ENCODE results near the gene SVEP1.
"Not testable (repeated sequence)": the region's sequence is repeated elsewhere in the genome, so short reads cannot be mapped to it uniquely, and the experiment has no call there.

Gene SVEP1

DNA sequence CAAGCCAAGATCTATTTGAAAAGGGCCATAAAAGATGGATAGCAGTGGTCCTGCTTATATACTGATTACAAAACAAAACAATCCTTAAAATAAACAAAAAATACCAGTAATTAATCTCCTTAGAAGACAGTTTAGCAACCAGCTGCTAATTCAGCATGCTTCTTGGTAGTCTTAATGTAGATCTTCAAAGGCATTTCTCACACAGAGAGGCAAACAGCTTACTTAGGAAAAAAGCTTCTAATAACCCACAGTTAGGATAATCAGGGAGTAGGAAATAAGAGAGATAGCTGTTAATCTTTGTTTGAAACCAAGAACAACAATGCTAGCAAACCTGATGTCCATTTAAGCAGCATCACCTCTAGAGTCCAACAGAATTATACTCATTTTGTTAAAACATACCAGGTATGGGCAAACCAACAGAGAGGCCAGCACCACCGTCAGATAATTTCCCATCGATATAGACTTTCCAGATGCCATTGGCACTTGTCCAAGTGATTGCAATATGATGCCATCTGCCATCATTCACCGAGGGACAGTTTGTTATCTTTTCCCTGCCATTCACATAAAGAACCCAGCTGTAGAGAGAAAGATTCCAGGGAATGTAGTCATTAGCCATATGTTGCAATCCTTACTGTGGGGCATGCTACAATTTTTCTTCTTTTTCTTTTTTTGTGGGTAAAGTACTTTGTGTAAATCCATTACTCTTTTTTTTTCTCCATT is 136.2 kb downstream of the SVEP1 start:
- peak; percentile 38 to 55 for DNase-seq

- no peak for DNase-seq
These were observed 138.7 kb downstream of the SVEP1 start for GRCh38 chr9:110440796-110441195.

DNA sequence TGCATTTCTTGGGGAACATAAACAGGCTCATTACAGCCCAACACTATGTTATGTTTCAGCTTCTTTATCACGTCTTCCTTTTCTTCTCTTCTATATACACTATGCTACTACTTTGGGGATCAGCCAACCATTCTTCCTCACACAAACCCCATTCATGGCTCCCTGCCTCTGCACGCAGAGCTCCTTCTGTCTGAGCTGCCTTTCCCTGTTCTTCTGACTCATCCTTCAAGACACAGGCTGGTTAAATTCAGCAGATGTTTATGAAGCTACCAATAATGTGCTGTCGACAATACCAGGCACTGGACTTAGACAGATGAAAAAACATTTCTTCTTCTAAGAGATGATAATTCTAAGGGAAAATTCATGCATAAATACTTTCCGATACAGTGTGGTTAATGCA is 139.4 kb downstream of the SVEP1 start:
- DNase-seq: no peak

DNA sequence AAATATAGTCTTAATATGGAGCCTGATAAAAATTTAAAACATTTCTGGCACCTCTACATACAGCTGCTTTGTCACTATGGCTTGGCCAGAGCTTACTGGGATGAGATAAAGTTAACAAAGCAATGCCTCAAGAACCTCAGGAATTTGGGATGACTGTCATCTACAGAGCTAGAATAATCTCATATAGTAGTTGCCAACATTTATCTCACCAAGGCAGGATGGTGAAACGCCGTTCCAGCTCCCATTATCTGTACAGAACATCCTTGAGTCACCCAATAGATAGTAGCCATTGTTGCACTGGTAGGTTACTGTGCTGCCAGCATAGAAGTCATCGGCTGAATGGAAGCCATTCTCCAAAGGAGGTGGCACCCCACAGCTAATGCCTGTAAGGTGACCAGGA is 147.3 kb downstream of the SVEP1 start:
- no peak for DNase-seq

- DNase-seq: no peak
These were observed 150.1 kb downstream of the SVEP1 start for GRCh38 chr9:110429453-110429852.

GRCh38 chr9:110427497-110428104 is 151.9 kb downstream of the SVEP1 start:
- DNase-seq: peak; percentile 18 to 26

DNA sequence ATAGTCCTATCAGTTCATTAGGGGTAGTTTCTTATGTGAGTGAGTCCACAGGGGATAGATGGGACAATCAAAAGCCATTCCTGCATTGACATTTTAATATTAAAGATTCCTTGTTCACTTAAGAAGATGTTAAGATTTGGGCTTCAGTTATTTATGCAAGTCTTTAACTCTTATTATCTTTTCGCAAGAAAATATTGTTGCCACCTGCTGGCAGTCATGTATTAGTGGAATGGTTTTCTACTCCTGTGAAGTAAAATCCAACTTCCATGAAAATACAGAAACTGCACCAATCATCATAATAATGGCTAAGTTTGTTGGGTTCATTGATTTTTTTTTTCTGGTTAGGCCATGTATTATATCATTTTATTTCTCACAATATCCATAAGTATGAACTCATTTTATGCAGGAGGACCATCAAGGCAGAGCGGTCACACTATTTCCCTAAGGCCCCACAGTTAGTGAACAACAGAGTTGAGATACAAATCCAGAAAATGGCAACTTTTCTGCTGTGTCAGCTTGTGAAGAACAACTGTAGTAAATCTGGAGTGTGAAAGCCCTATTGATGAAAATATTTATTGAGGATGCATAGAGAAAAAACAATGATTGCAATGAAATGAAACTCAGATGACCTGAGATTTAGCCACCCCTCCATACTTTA is 153.4 kb downstream of the SVEP1 start:
- no peak for DNase-seq

DNA sequence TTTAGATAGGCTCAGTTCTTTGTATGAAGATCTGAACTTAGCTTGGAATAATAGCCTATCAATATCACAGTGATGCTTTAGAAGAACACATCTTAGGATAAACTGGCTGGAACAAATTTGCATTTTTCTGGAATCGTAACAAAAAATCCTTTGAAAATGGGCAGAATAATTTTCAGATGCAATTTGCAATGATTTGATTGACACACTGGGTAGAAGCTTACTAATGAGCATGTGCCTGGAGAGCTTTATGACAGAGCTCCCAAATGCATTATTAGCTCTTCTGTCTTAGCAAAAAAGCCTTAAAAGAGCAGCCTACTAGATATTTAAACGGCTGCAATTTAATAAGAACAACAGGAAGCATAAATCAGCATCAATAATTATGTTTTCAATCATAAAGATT is 165.1 kb downstream of the SVEP1 start:
- no peak for DNase-seq

DNA sequence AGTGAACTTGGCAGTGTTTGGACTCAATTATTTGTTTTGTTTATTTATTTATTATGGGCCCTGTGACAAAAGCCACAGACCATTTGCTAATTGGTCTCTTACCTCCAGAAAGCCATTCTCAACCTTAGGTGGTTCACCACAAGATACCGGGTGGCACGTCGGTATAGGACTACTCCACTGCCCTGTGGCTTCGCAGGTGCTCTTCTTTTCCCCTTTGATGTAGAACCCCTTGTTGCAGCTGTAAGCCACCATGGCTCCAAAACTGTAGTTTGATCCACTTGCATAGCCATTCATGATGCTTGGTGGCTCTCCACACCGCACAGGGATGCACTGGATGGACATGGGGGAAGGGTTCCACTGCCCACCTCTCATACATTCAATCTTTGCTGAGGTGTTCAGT is 168.6 kb downstream of the SVEP1 start:
- no peak for DNase-seq

GRCh38 chr9:110408598-110408997 is 170.9 kb downstream of the SVEP1 start:
- no peak for DNase-seq

DNA sequence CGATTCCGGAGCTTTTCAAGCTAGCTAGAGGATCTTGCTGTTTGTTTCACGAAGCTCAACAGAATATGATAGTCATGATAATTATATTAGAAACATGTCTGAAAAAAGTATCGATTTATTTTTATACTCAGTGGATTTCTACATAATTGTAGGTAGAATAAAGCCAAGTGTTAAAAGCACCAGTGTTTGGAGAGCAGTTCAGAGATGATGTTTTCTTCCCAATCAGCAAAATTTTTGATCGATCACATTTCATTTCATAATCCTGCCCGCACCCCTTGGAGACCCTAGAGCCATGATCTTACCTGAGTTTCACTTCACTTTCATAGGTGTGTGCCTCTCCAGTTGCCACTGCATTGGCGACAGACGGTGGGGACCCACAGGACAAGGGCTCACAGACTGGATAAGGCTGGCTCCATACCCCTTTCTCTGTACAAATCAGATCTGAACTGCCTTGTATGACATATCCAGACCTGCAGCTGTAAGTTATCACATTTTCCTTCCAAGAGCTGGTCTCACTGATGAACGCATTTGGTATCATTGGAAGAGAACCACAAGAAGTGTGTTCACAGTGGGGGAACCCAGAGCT is 173.6 kb downstream of the SVEP1 start:
- DNase-seq: no peak

- DNase-seq: no peak
These were observed 175.1 kb downstream of the SVEP1 start for GRCh38 chr9:110404473-110404872.

DNA sequence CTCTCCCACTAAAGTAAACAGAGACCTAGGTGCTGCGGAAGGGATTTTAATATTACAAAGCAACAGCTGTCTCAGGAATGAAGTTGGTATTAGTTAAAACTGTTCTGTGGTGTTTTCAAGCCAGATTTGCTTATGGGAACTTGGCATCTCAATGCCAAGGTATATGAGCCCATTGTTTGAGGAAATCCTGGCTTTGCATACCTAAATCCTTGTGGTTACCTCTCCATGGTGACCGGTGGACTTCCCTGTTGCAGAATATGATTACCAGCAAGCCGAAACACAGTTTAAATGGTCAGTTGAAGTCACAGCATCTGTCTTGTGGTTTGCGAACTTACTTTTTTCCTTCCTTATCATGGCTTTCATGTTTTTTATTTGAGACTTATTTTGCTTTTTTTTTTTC is 179.6 kb downstream of the SVEP1 start:
- no peak for DNase-seq

DNA sequence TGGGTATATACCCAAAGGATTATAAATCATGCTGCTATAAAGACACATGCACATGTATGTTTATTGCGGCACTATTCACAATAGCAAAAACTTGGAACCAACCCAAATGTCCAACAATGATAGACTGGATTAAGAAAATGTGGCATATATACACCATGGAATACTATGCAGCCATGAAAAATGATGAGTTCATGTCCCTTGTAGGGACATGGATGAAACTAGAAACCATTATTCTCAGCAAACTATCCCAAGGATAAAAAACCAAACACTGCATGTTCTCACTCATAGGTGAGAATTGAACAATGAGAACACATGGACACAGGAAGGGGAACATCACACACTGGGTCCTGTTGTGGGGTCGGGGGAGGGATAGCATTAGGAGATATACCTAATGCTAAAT is 180.5 kb downstream of the SVEP1 start:
- not testable (repeated sequence) for DNase-seq

GRCh38 chr9:110391826-110392485 is 187.6 kb downstream of the SVEP1 start:
- no peak for DNase-seq

GRCh38 chr9:110389148-110389750 is 190.3 kb downstream of the SVEP1 start:
- no peak for DNase-seq

GRCh38 chr9:110383491-110383890 is 196.1 kb downstream of the SVEP1 start:
- DNase-seq: no peak

GRCh38 chr9:110382731-110383130 is 196.8 kb downstream of the SVEP1 start:
- no peak for DNase-seq

DNA sequence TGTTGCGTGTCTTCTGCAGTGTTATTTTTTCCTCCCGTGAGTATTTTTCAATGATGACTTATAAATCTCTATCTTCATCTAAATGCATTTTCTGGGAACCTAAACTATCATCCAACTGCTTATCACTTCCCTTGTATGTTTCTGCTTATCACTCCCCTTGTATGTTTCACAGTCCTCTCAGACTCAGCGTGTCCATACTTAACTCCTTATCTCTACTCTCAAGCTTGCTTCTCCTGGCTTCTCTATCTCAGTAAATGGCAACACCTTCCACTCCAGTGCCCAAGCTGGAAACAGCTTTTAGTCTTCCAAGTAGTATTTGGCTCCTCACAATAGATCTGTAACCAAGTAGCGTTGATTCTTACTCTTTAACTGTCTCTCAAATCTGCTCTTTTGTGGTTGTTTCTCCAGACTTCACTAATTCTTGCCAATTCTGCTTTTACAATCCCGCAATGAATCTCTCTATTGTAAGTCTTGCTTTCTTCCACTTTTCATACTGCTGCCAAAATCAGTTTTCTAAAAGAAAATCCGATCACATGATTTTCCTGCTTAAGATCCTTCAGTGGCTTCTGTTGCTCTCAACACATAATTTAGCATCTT is 208.0 kb downstream of the SVEP1 start:
- DNase-seq: no peak

DNA sequence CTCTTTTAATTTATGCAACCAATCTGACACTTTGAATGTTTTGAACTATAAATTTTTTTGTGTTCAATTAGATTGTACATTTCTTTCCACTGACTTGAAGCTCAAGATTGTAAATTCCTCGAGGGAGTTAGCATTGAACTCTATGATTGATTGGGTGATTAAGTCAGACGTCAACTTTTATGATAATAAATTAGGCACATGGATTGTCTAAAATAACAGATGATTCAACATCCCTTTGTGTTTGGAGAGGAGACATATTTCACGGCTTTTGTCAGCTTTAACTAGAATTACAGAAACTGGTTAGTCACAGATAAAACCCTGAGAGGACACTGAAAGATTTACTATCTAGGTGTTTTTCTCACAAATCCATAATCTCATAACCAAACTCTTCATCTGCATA is 209.2 kb downstream of the SVEP1 start:
- peak in 1 of 2 experiments; percentile 2 for DNase-seq

DNA sequence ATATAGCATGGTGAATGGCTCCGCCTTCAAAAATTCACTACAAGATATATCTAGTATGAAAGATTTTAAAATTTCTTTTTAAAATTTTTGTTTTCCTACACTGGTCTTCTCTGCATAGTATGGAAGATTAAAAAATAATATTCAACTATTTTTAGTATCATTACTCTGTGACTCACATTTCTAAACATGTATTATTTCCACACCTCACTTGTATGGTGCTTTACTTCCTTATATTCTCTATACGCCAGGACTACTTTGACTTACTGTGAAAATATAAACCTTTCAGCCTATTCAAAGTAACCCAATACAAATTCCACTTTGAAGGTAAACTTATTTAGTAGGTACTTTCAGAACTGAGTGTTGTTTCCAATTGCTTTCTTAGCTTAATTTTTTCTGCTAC is 215.1 kb downstream of the SVEP1 start:
- no peak for DNase-seq

- DNase-seq: not testable (repeated sequence)
These were observed 220.5 kb downstream of the SVEP1 start for GRCh38 chr9:110358992-110359391.

DNA sequence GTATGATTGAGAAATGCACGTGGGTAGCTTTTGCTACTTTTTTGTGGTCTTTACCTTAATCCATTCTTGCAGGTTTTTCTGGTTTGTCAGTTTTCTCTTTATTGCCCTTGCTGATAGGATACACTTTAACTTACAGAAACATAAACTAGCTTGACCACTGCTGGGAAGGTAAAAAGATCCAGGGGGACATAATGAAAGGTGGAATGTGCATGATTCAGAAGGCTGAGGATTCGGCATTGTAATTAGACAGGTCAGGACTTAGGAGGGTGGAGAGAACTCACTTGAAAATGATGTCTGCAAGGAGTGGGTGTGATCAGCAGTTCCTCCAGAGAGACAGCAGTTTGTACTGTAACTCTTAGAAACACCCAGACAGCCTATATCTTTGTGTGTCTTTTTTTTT is 222.0 kb downstream of the SVEP1 start:
- DNase-seq: no peak

All from SHP77 (cell line).